ENCODE results near the gene PLGRKT.
"Not testable (repeated sequence)": the region's sequence is repeated elsewhere in the genome, so short reads cannot be mapped to it uniquely, and the experiment has no call there.

PLGRKT gene

DNA sequence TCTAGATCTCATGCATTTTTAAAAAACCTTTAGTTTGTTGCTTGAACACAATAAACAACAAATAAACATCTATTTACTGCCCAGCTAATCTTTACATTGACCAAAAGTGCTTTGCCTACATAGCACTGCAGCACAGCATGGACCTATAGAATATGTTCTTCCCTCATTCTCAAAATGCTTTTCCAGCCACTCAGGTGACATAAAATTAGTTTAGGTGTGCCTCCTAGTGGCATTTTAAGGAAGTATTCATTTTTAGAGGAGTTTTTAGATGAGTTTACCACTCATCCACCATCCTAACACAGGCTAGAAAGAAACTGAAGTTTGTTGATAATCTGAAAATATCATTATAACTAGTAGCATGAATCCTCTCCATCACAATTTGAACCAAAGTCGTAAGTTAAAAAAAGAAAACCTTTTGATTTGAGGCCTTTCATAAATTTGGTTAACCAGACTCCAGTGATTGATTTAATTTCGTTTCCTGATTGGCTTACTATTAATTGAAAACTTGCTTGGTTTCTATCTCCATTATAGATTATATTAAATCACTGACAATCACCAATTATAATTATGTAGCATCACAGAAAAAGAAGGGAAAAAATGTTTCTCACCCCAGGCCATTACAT lies 12.6 kb downstream of the PLGRKT start:
- no peak for TF ChIP-seq POLR2A (IDR thresholded peaks at IDR 0.05; ENCODE audit: low read depth, low read length)
- TF ChIP-seq POLR2AphosphoS5 (IDR thresholded peaks at IDR 0.05; ENCODE audit: low read depth, low read length) = no peak
- FAIRE-seq (peak; percentile 33), DNase-seq (ENCODE audit: insufficient read length) (no peak)

DNA sequence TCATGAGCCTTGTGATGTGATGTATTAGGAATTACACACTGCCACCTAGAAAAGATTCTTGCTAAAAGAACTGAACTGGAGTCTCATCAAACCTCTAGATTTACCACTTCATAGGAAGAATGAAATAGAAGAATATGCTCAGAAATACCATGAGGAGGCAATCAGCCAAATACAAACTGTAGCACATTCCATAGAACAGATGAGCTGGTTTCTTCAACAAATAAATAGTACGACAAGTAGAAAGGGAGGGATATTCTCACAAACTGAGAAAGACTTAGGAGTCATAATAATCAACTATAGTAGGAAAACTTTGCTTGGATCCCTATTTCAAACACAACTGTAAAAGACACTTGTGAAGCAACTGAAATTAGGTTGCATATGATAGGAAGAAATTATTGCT lies 15.4 kb downstream of the PLGRKT start:
- DNase-seq (ENCODE audit: insufficient read length) (no peak), FAIRE-seq (no peak)
- TF ChIP-seq POLR2A (IDR thresholded peaks at IDR 0.05; ENCODE audit: low read depth, low read length) = no peak
- TF ChIP-seq POLR2AphosphoS5 (IDR thresholded peaks at IDR 0.05; ENCODE audit: low read depth, low read length) = no peak
- no peak for TF ChIP-seq TAF1 (IDR thresholded peaks at IDR 0.05; ENCODE audit: borderline replicate concordance, low read depth, low read length)

DNA sequence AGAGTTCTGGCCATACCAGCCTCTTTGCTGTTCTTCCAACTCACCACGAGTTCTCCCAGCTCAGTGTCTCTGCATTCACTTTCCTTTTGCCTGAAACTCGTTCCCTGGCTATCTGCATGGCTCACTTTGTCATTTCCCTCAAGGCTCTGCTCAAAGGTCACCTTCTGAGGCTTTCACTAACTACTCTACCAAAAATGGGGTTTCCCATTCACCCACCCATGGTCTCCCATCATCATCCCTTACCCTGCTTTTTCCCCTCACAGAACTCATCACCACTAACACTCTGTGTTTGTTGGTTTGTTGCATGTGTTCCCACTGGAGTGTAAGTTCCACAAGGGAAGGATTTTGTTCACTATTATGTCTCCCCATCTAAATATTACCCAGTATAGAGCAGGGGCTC lies 16.6 kb downstream of the PLGRKT start:
- no peak for DNase-seq (ENCODE audit: insufficient read length)
- FAIRE-seq = no peak
- TF ChIP-seq POLR2AphosphoS5 (IDR thresholded peaks at IDR 0.05; ENCODE audit: low read depth, low read length) (no peak), POLR2A (IDR thresholded peaks at IDR 0.05; ENCODE audit: low read depth, low read length) (no peak), TAF1 (IDR thresholded peaks at IDR 0.05; ENCODE audit: borderline replicate concordance, low read depth, low read length) (no peak)

DNA sequence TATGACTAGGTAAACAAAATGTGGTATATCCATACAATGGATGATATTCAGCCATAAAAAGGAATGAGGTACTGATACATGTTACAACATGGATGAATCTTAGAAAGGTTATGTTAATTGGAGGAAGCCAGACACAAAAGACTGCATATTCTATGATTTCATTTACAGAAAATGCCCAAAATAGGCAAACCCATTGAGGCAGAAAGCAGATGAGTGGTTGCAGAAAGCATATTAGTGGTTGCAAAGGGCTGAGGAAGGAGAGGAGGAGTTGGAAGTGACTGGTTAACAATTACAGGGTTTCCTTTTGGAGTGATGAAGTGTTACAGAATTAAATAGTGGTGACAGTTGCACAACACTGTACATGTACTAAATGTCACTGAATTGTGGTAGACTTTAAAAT lies 17.7 kb downstream of the PLGRKT start:
- FAIRE-seq (no peak), DNase-seq (ENCODE audit: insufficient read length) (no peak)

DNA sequence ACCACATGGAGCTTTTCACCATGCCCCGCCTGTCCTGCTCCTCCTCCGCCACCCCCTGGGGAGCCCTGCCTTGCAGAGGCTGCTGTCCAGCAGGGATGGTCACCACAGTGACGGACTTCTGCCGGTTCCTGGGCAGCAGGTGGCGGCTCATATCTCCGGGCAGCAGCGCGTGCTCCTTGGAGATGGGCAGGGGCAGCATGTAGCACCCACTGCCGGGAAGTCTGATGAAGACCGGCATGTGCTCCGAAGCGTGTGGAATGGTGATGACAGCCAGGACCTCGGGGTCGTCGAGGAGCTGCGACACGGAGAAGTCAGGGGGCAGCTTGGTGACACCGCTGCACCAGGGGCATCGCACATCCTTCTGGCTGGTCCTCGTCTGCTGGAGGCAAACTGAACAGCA lies 19.2 kb downstream of the PLGRKT start:
- no peak for DNase-seq (ENCODE audit: insufficient read length)
- TF ChIP-seq POLR2AphosphoS5 (IDR thresholded peaks at IDR 0.05; ENCODE audit: low read depth, low read length) (no peak), TAF1 (IDR thresholded peaks at IDR 0.05; ENCODE audit: borderline replicate concordance, low read depth, low read length) (no peak), POLR2A (IDR thresholded peaks at IDR 0.05; ENCODE audit: low read depth, low read length) (no peak)
- FAIRE-seq = no peak

More for the DNA sequence above, 17.7 kb downstream of the PLGRKT start:
- TF ChIP-seq POLR2A (IDR thresholded peaks at IDR 0.05; ENCODE audit: low read depth, low read length) (no peak), TAF1 (IDR thresholded peaks at IDR 0.05; ENCODE audit: borderline replicate concordance, low read depth, low read length) (no peak), POLR2AphosphoS5 (IDR thresholded peaks at IDR 0.05; ENCODE audit: low read depth, low read length) (no peak)

DNA sequence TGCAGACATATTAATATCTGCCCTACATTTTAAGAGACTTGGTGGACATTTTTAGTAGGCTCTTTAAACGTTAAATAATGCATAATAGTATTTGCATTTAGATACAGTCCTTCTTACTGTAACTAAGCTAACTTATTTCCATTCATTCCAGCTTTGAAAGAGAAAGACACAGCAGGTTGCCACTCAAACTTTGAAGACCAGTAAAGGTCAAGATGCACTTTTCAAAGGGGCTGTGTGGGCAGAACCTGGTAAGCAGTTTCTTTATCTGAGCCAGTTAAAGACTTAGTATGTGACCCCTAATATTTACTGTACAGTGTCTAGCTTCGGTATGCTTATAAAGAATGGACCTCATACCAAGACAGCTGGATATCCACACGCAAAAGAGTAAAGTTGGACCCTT lies 20.8 kb downstream of the PLGRKT start:
- no peak for FAIRE-seq

DNA sequence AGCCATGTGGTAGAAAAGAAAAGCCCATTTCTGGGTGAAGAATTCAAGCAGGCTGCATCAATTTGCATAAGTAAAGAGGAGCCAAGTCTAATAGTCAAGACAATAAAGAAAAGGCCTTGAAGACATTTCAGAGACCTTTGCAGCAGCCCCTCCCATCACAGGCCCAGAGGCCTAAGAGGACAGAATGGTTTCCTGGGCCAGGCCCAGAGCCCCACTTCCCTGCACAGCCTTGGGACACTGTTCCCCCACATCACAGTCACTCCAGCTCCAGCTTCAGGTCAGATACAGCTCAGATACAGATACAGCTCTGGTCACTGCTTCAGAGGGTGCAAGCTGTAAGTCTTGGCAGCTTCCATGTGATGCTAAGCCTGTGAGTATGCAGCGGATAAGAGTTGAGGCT lies 29.1 kb downstream of the PLGRKT start:
- FAIRE-seq (no peak), DNase-seq (ENCODE audit: insufficient read length) (no peak)
- TF ChIP-seq TAF1 (IDR thresholded peaks at IDR 0.05; ENCODE audit: borderline replicate concordance, low read depth, low read length) (no peak), POLR2AphosphoS5 (IDR thresholded peaks at IDR 0.05; ENCODE audit: low read depth, low read length) (no peak), POLR2A (IDR thresholded peaks at IDR 0.05; ENCODE audit: low read depth, low read length) (no peak)

More for the DNA sequence above, 20.8 kb downstream of the PLGRKT start:
- no peak for TF ChIP-seq POLR2AphosphoS5 (IDR thresholded peaks at IDR 0.05; ENCODE audit: low read depth, low read length)
- no peak for DNase-seq (ENCODE audit: insufficient read length)

DNA sequence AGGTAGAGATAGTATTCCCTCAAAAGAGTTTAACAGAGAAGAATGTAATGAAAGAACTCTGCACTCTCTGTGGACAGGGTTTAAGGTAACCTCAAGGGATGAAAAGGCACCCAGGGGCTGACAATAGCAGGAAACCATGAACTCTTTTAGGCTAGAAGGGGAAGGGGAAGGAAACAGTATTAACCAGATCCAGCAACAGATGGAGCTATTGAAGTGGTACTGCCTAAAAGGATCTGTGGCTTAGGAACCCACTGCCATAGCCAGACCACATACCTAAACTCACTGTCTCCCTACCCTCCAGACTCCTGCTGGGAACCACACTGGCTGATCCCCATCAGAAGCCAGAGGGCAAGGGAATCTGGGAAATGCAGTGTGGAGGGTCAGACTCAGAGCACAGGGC lies 35.5 kb downstream of the PLGRKT start:
- no peak for DNase-seq (ENCODE audit: insufficient read length)
- FAIRE-seq = peak; percentile 44
- TF ChIP-seq POLR2AphosphoS5 (IDR thresholded peaks at IDR 0.05; ENCODE audit: low read depth, low read length) (no peak), POLR2A (IDR thresholded peaks at IDR 0.05; ENCODE audit: low read depth, low read length) (no peak), TAF1 (IDR thresholded peaks at IDR 0.05; ENCODE audit: borderline replicate concordance, low read depth, low read length) (no peak)

DNA sequence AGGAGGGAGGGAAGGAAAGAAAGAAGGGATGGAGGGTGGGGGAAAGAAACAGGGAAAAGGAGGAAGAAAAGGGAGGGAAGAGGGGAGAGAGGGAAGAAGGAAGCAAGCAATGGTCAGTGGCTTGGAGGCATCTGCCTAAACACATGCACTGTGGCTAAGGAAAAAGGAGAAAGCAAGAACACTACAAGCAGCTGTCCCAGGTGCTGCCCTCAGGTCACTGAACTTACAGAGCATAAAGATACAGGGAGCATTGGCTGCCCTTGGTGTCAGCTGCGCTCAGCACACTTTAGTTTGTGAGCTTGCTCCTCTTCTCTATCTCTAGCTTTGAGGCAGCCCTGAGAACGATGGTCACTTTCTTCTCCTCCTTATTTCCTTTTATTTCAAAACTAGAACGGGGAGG lies 40.2 kb downstream of the PLGRKT start:
- not testable (repeated sequence) for FAIRE-seq; DNase-seq (ENCODE audit: insufficient read length)

DNA sequence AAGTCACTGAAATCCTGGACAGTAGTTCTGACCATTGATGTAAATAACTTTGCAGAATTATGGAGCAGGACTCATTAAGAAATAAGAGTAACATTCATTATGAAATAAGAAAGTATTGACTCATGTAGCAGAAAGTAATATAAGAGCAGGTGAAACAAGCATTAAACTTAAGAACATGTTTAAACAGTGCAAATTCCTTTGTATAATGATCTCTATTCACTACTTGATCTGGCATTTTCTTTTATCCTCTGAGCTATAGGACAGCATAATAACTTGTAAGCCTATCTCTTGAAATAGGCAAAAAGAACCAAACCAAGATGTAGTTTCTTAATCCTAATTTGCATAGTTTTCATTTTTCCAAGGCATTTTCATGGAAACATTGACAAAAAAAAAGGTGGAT lies 42.3 kb downstream of the PLGRKT start:
- no peak for FAIRE-seq
- TF ChIP-seq TAF1 (IDR thresholded peaks at IDR 0.05; ENCODE audit: borderline replicate concordance, low read depth, low read length) = no peak
- TF ChIP-seq POLR2A (IDR thresholded peaks at IDR 0.05; ENCODE audit: low read depth, low read length) = no peak
- no peak for TF ChIP-seq POLR2AphosphoS5 (IDR thresholded peaks at IDR 0.05; ENCODE audit: low read depth, low read length)
- DNase-seq (ENCODE audit: insufficient read length) = no peak

DNA sequence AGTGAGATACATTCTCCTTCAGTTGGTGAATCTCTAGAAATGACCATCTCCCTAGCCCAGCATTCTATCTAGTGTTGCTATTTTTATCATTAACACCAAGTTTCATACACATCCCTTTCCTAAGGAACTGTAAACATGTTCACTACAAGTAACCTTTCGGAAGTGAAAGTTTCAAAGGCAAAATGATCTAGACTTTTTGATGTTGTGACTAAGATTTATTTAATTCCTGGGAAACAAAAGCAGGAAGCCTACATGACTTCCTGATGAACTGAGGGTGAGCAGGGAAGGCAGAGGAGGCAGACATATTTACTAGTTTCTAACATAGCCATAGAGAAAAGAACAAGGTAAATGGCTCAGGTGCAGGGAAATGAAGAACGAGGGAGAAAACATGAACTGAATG lies 43.7 kb downstream of the PLGRKT start:
- not testable (repeated sequence) for DNase-seq (ENCODE audit: insufficient read length); FAIRE-seq

DNA sequence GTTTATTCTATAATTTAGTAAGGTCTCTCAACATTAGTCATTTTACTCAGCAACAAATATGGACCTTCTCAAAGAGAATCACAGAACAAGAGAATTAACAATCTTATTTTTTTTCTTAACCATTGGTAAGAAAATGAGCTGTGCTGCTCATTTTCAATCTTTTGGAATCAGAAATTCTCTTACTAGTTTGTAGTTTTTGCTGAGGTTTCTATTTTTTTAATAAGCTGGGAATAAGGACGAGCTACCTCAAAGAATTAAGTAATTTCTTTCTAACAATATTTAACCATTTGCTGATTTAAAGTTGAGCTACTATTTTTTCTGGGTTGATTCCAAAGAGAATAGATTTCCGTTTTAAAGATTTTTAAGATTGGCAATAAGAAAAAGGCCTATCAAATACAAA lies 44.2 kb downstream of the PLGRKT start:
- FAIRE-seq (no peak), DNase-seq (ENCODE audit: insufficient read length) (no peak)
- TF ChIP-seq TAF1 (IDR thresholded peaks at IDR 0.05; ENCODE audit: borderline replicate concordance, low read depth, low read length) (no peak), POLR2AphosphoS5 (IDR thresholded peaks at IDR 0.05; ENCODE audit: low read depth, low read length) (no peak)

DNA sequence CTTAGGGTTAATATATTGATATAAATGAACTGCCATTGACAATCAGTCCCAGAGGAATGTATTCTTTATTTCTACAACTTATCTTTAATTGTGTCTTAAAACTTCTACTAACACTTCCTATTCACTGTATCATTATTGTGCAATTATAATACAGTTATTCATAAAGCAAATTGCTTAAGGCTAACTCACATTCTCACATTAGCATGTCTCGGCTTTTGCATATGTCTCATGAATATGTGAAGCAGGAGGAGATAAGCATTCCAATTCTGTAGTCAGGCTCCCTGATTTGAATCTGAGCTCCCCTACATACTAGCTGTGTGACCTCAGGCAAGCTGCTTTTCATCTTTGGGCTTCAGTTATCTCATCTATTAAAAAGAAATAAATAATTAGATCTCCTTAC lies 45.4 kb downstream of the PLGRKT start:
- FAIRE-seq (no peak), DNase-seq (ENCODE audit: insufficient read length) (no peak)
- no peak for TF ChIP-seq TAF1 (IDR thresholded peaks at IDR 0.05; ENCODE audit: borderline replicate concordance, low read depth, low read length)
- no peak for TF ChIP-seq POLR2AphosphoS5 (IDR thresholded peaks at IDR 0.05; ENCODE audit: low read depth, low read length)
- TF ChIP-seq POLR2A (IDR thresholded peaks at IDR 0.05; ENCODE audit: low read depth, low read length) = no peak

Measured in GM12892 (cell line).